Retinal pigment epithelial cell (primary cell): ENCODE results near the gene OR13A1.

Experiments used
- DNase-seq: peaks from one replicate; pipeline ENCODE4 v3.0.0-alpha.2; 2010; ENCODE audit warnings: low read depth
- H3K4me3 ChIP-seq: 2 replicates; pipeline ENCODE4 v1.5.1; 2011; ENCODE audit warnings: mild to moderate bottlenecking, low read length, control low read depth, moderate library complexity
- TF ChIP-seq, protein P1 (sequence below): conservative IDR thresholded peaks from 2 replicates; pipeline ENCODE4 v1.5.1; 2011; ENCODE audit warnings: low read depth, low read length, control low read depth, inconsistent platforms

Gene OR13A1

DNA sequence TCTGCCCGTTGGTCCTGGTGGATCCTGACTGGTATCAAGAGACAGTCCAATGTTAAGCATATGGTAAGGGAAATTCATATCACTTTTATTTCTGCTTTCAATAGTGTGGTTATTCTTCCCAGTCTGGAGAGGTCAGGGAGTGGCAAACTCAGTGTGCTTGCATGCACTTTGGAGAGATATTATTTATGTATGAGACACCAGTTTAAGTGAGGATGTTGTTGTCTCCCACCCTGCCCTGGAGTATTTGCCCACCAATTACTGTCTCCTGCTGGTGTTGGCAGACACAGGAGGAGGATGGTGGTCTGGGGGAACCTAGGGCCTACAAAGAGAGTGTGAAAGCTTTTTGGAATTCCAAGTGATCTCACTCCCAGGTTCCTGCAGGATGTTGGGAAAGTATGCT is 59.7 kb downstream of the OR13A1 start:
- TF ChIP-seq, protein P1, sequence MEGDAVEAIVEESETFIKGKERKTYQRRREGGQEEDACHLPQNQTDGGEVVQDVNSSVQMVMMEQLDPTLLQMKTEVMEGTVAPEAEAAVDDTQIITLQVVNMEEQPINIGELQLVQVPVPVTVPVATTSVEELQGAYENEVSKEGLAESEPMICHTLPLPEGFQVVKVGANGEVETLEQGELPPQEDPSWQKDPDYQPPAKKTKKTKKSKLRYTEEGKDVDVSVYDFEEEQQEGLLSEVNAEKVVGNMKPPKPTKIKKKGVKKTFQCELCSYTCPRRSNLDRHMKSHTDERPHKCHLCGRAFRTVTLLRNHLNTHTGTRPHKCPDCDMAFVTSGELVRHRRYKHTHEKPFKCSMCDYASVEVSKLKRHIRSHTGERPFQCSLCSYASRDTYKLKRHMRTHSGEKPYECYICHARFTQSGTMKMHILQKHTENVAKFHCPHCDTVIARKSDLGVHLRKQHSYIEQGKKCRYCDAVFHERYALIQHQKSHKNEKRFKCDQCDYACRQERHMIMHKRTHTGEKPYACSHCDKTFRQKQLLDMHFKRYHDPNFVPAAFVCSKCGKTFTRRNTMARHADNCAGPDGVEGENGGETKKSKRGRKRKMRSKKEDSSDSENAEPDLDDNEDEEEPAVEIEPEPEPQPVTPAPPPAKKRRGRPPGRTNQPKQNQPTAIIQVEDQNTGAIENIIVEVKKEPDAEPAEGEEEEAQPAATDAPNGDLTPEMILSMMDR: no peak

DNA sequence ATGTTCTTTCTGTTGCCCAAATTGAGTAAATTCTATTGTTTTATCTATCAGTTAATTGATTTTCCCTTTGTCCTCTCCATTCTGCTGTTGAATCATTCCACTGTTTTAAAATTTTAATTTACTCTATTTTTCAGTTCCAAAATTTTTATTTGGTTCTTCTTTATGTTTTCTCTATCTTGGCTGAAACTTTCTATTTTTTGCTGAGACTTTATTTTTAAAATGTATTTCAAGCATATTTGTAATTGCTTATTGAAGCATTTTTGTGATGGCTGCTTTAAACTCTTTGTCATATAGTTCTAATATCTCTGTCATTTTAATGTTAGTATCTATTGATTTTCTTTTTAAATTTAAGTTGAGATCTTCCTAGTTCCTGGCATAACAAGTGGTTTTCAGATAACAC is 60.5 kb downstream of the OR13A1 start:
- TF ChIP-seq, protein P1: no peak
- no peak for DNase-seq
- H3K4me3 ChIP-seq: no peak overlapping the region

More for the DNA sequence above, 59.7 kb downstream of the OR13A1 start:
- no peak overlapping the region for H3K4me3 ChIP-seq
- no peak for DNase-seq

DNA sequence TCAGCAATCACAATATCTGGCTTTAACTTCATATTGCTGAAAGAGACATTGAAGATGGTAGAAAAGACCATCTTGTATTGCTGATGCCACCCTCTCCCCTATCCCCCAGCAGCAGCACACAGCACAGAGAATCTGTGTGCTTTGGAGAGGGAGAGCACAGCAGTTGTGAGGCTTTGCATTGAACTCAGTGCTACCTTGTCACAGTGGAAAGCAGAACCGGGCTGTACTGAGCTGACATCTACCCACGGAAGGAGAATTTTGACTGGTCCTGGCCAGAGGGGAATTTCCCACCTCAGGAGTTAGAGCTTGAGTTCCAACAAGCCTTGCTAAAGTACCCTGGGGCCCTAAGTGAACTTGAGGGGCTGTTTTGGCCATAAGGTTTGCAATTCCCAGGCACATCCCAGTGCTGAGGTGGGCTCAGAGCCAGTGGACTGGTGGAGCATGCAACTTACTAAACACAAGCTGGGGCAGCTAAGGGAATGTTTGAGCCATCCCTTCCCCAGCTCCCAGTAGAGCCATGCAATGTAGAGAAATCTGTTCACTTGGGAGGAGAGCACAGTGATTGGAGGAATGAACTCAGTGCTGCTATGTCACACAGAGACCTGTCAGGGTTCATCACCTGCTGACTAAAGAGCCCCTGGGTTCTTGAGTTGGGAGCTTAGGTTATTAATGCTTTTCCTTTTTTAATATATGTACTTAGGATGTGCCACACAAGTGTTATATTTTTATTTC is 62.1 kb downstream of the OR13A1 start:
- no peak overlapping the region for H3K4me3 ChIP-seq
- DNase-seq: no peak
- TF ChIP-seq, protein P1: no peak
